Urothelium cell line (cell line): Measurements from ENCODE around the gene LTB.

Experiments used
- DNase-seq: peaks from one replicate; pipeline ENCODE4 v3.0.0; 2011; ENCODE audit warnings: low spot score, mixed read lengths
- FAIRE-seq: peaks from 2 replicates; lab custom pipeline; 2011; peaks lifted over from hg19 to GRCh38; lab: Jason Lieb, UNC

LTB gene

GRCh38 chr6:31582230-31582643 is at the start of gene LTB:
TSS of gene LTB (minus strand) at chr6:31582424. CDS start at chr6:31582417, 7 bp downstream.
- DNase-seq (no peak), FAIRE-seq (no peak)

- no peak for FAIRE-seq
These were observed 49.6 kb upstream of the LTB start for GRCh38 chr6:31631681-31632278.

GRCh38 chr6:31631209-31631608 is 49.0 kb upstream of the LTB start:
- DNase-seq (no peak), FAIRE-seq (no peak)

More at GRCh38 chr6:31631681-31632278, 49.6 kb upstream of the LTB start:
- no peak for DNase-seq

- FAIRE-seq (no peak), DNase-seq (no peak)
These were observed 48.1 kb upstream of the LTB start for GRCh38 chr6:31630177-31630934.

GRCh38 chr6:31629014-31629413 is 46.8 kb upstream of the LTB start:
- DNase-seq (no peak), FAIRE-seq (no peak)

GRCh38 chr6:31627690-31628287 is 45.6 kb upstream of the LTB start:
- FAIRE-seq (no peak), DNase-seq (no peak)

- DNase-seq (no peak), FAIRE-seq (no peak)
These were observed 44.7 kb upstream of the LTB start for GRCh38 chr6:31626952-31627351.

- FAIRE-seq: no peak
- DNase-seq: no peak
These were observed 41.8 kb upstream of the LTB start for GRCh38 chr6:31624070-31624469.

- DNase-seq (no peak), FAIRE-seq (no peak)
These were observed 40.5 kb upstream of the LTB start for GRCh38 chr6:31622684-31623091.

- DNase-seq (no peak), FAIRE-seq (no peak)
These were observed 39.8 kb upstream of the LTB start for GRCh38 chr6:31621991-31622390.

GRCh38 chr6:31621320-31621939 is 39.2 kb upstream of the LTB start:
- no peak for FAIRE-seq
- no peak for DNase-seq

GRCh38 chr6:31620586-31621319 is 38.5 kb upstream of the LTB start, which contains the start of gene PRRC2A:
TSS of gene PRRC2A (plus strand) at chr6:31620715. CDS start at chr6:31622790, 2,075 bp downstream.
- peak; percentile 98 for DNase-seq
- no peak for FAIRE-seq

GRCh38 chr6:31619805-31620585 is 37.8 kb upstream of the LTB start:
- DNase-seq: peak; percentile 96

GRCh38 chr6:31617010-31617409 is 34.8 kb upstream of the LTB start:
- DNase-seq: no peak
- no peak for FAIRE-seq

More at GRCh38 chr6:31619805-31620585, 37.8 kb upstream of the LTB start:
- FAIRE-seq: peak; percentile 13

- FAIRE-seq (no peak), DNase-seq (no peak)
These were observed 33.5 kb upstream of the LTB start for GRCh38 chr6:31615748-31616147.

GRCh38 chr6:31614684-31615578 is 32.7 kb upstream of the LTB start, which contains the start of gene AIF1:
TSS of gene AIF1 (plus strand) at chr6:31615234. CDS start at chr6:31615330, 96 bp downstream.
- FAIRE-seq (no peak), DNase-seq (no peak)

GRCh38 chr6:31614075-31614619 is 31.9 kb upstream of the LTB start:
- no peak for DNase-seq
- FAIRE-seq: no peak

GRCh38 chr6:31610968-31611367 is 28.7 kb upstream of the LTB start:
- FAIRE-seq: no peak

More at GRCh38 chr6:31610968-31611367, 28.7 kb upstream of the LTB start:
- no peak for DNase-seq
